IPS-18a (cell line): ENCODE results near the gene LDLR.
"Not testable (repeated sequence)": the region's sequence is repeated elsewhere in the genome, so short reads cannot be mapped to it uniquely, and the experiment has no call there.

Experiments
- H3K27ac ChIP-seq: one replicate; pipeline ENCODE4 v1.5.1; 2013; ENCODE audit warnings: low read length
- H3K27me3 ChIP-seq: one replicate; pipeline ENCODE4 v1.6.1; 2013; ENCODE audit warnings: mild to moderate bottlenecking, low read length; ENCODE audit not compliant: control insufficient read depth, insufficient read depth
- H3K36me3 ChIP-seq: one replicate; pipeline ENCODE4 v1.6.1; 2013; ENCODE audit warnings: low read depth, low read length; ENCODE audit not compliant: control insufficient read depth
- H3K4me1 ChIP-seq: one replicate; pipeline ENCODE4 v1.6.1; 2013; ENCODE audit warnings: low read depth, low read length; ENCODE audit not compliant: control insufficient read depth
- H3K4me3 ChIP-seq: one replicate; pipeline ENCODE4 v1.5.1; 2013; ENCODE audit warnings: low read length
- H3K9ac ChIP-seq: one replicate; pipeline ENCODE4 v1.6.1; 2013; ENCODE audit warnings: mild to moderate bottlenecking, low read length, moderate library complexity
- H3K9me3 ChIP-seq: one replicate; pipeline ENCODE4 v1.6.1; 2013; ENCODE audit warnings: low read depth, low read length; ENCODE audit not compliant: control insufficient read depth

Gene LDLR

GRCh38 chr19:11169896-11170678 lies 80.8 kb downstream of the LDLR start:
- Histone ChIP-seq H3K9me3 (no peaks in the 10 kb centered on the region), H3K4me3 (no peak overlapping the region), H3K4me1 (no peaks in the 10 kb centered on the region), H3K36me3 (peaks cover 19% of the 10 kb centered on the region), H3K27ac (no peak overlapping the region), H3K9ac (no peak overlapping the region), H3K27me3 (no peaks in the 10 kb centered on the region)

GRCh38 chr19:11171144-11171543 lies 81.9 kb downstream of the LDLR start:
- H3K4me3 ChIP-seq = no peak overlapping the region
- H3K9ac ChIP-seq = no peak overlapping the region
- H3K9me3 ChIP-seq = no peaks in the 10 kb centered on the region
- no peak overlapping the region for H3K27ac ChIP-seq
- H3K36me3 ChIP-seq = peaks cover 19% of the 10 kb centered on the region
- H3K27me3 ChIP-seq = no peaks in the 10 kb centered on the region
- H3K4me1 ChIP-seq = no peaks in the 10 kb centered on the region

- peaks cover 23% of the 10 kb centered on the region for H3K36me3 ChIP-seq
- H3K9ac ChIP-seq = no peak overlapping the region
- H3K27ac ChIP-seq = no peak overlapping the region
These were observed 83.3 kb downstream of the LDLR start for GRCh38 chr19:11172576-11172975.

GRCh38 chr19:11173516-11174155 lies 84.4 kb downstream of the LDLR start:
- Histone ChIP-seq H3K9me3 (no peaks in the 10 kb centered on the region), H3K9ac (no peak overlapping the region), H3K27ac (no peak overlapping the region), H3K4me3 (no peak overlapping the region), H3K36me3 (peaks cover 20% of the 10 kb centered on the region), H3K4me1 (no peaks in the 10 kb centered on the region), H3K27me3 (no peaks in the 10 kb centered on the region)

More at GRCh38 chr19:11172576-11172975, 83.3 kb downstream of the LDLR start:
- Histone ChIP-seq H3K4me1 (no peaks in the 10 kb centered on the region), H3K9me3 (no peaks in the 10 kb centered on the region), H3K4me3 (no peak overlapping the region), H3K27me3 (no peaks in the 10 kb centered on the region)

- Histone ChIP-seq H3K4me3 (no peak overlapping the region), H3K9ac (no peak overlapping the region), H3K27ac (no peak overlapping the region), H3K27me3 (no peaks in the 10 kb centered on the region), H3K9me3 (no peaks in the 10 kb centered on the region), H3K4me1 (no peaks in the 10 kb centered on the region), H3K36me3 (peaks cover 19% of the 10 kb centered on the region)
These were observed 85.1 kb downstream of the LDLR start for GRCh38 chr19:11174336-11174735.

DNA sequence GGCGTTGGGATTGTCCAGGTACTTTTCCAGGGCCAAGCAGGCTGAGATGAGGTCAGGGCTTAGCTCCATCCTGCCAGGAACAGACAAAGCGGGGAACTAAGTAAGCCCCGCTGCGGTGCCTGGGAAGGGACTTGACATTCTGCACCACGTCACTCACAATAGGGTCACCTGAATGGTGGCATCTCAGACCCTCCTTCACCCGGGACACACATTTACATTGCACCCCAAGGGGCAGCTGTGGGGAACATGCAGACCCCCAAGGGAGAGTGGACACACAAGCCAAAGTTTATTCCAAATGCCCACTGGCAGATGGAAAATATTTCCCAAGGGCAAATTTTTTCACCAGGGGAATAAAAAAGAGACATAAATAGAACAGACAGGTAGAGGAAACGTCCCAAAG lies 86.7 kb downstream of the LDLR start:
- no peaks in the 10 kb centered on the region for H3K27me3 ChIP-seq
- no peak overlapping the region for H3K9ac ChIP-seq
- H3K4me3 ChIP-seq = no peak overlapping the region
- H3K27ac ChIP-seq = no peak overlapping the region
- no peaks in the 10 kb centered on the region for H3K4me1 ChIP-seq
- peaks cover 13% of the 10 kb centered on the region for H3K36me3 ChIP-seq
- H3K9me3 ChIP-seq = no peaks in the 10 kb centered on the region

- H3K9me3 ChIP-seq = no peaks in the 10 kb centered on the region
- H3K9ac ChIP-seq = no peak overlapping the region
- peaks cover 13% of the 10 kb centered on the region for H3K36me3 ChIP-seq
- no peaks in the 10 kb centered on the region for H3K4me1 ChIP-seq
- H3K4me3 ChIP-seq = no peak overlapping the region
- no peaks in the 10 kb centered on the region for H3K27me3 ChIP-seq
- no peak overlapping the region for H3K27ac ChIP-seq
These were observed 87.4 kb downstream of the LDLR start for GRCh38 chr19:11176466-11177193.

GRCh38 chr19:11177592-11177991 lies 88.3 kb downstream of the LDLR start:
- Histone ChIP-seq H3K9me3 (no peaks in the 10 kb centered on the region), H3K9ac (no peak overlapping the region), H3K4me1 (no peaks in the 10 kb centered on the region), H3K27me3 (no peaks in the 10 kb centered on the region), H3K27ac (no peak overlapping the region), H3K36me3 (peaks cover 10% of the 10 kb centered on the region), H3K4me3 (no peak overlapping the region)

DNA sequence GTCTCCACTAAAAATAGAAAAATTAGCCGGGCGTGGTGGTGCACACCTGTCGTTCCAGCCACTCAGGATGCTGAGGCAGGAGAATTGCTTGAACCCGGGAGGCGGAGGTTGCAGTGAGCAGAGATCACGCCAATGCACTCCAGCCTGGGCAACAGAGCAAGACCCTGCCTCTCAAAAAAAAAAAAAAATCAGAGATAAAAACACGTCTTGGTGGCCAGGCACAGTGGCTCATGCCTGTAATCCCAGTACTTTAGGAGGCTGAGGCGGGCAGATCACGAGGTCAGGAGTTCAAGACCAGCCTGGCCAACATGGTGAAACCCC lies 89.8 kb downstream of the LDLR start:
- not testable (repeated sequence) for H3K9ac ChIP-seq, H3K4me1 ChIP-seq, H3K27ac ChIP-seq, H3K36me3 ChIP-seq, H3K9me3 ChIP-seq, H3K27me3 ChIP-seq, H3K4me3 ChIP-seq

DNA sequence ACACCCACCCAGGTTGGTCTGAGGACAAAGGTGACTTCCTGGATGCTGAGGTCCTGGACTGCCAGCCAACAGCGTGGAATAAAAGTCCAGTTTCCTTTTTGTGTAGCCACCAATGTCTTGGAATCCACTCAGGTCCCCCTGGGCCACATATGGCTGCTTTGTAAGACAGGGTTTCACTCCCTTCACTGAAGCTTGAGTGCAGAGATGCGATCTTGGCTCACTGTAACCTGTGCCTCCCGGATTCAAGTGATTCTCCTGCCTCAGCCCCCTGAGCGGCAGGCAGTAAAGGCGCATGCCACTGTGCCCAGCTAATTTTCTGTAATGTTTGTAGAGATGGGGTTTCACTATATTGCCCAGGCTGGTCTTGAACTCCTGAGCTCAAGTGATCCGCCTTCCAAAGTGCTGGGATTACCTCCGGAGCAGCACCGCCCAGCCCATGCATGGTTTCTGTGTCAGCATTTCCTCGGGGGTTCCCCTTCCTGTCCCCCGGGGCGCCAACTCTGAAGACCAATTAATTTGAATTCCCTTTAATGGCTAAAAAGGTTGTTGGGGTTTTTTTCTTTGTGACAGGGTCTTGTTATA lies 90.5 kb downstream of the LDLR start:
- no peak overlapping the region for H3K27ac ChIP-seq
- H3K9me3 ChIP-seq = no peaks in the 10 kb centered on the region
- H3K4me1 ChIP-seq = no peaks in the 10 kb centered on the region
- no peaks in the 10 kb centered on the region for H3K27me3 ChIP-seq
- no peak overlapping the region for H3K9ac ChIP-seq
- peaks cover 5% of the 10 kb centered on the region for H3K36me3 ChIP-seq
- no peak overlapping the region for H3K4me3 ChIP-seq

DNA sequence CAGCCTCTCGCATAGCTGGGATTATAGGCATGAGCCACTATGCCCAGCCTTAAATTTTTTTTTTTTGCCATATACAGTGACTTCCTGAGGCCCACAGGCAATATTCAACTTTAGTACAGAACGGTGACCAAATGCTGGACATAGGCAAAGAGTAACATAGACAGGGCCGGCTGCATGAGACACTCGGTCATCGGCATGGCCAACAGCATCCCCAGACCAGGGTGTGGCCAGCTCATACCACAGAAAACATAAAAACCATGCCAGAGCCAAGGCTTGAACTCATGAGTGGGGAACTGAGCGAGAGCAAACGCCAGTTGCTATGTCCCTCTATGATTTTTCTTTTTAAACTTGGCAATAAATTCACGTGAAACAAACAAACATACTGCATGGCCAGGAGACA lies 91.1 kb downstream of the LDLR start:
- H3K36me3 ChIP-seq = peaks cover 5% of the 10 kb centered on the region
- no peak overlapping the region for H3K9ac ChIP-seq
- no peak overlapping the region for H3K27ac ChIP-seq
- H3K9me3 ChIP-seq = no peaks in the 10 kb centered on the region
- H3K27me3 ChIP-seq = no peaks in the 10 kb centered on the region
- no peak overlapping the region for H3K4me3 ChIP-seq
- no peaks in the 10 kb centered on the region for H3K4me1 ChIP-seq
